BJ (cell line): Measurements from ENCODE around the gene TNKS2. TPM values are rescaled to one million over a fixed set of nuclear protein-coding genes. Genes with fewer than 3 reads are reported as not detected.
"Not testable (repeated sequence)": the region's sequence is repeated elsewhere in the genome, so short reads cannot be mapped to it uniquely, and the experiment has no call there.

Experiments
- CTCF ChIA-PET: fragments of 350-600 bp; formaldehyde crosslinking; extraction: SDS; loops from one replicate; lab custom pipeline; 2021; ENCODE audit warnings: antibody characterized with exemption, inconsistent platforms; lab: Yijun Ruan, JAX
- POLR2A ChIA-PET: fragments of 300-600 bp; sonication (Branson Sonifier 250); formaldehyde crosslinking; extraction: SDS; loops from one replicate; lab custom pipeline; 2021; ENCODE audit warnings: antibody characterized with exemption; lab: Charles Lee
- DNase-seq: peaks from one replicate; pipeline ENCODE4 v3.0.0-alpha.2; 2011; ENCODE audit warnings: low read depth
- H3K27me3 ChIP-seq: 2 replicates; pipeline ENCODE4 v1.6.0; 2011; ENCODE audit warnings: low read length; ENCODE audit not compliant: control insufficient read depth, insufficient read depth
- H3K36me3 ChIP-seq: 2 replicates; pipeline ENCODE4 v1.5.1; 2011; ENCODE audit warnings: low read length; ENCODE audit not compliant: control insufficient read depth, insufficient read depth
- H3K4me3 ChIP-seq: 2 replicates; pipeline ENCODE4 v1.5.1; 2011; ENCODE audit warnings: low read depth, mild to moderate bottlenecking, control low read depth, low read length
- polyA plus RNA-seq: library from polyadenylated mRNA; depleted of rRNA; stranded (reverse); fragments of >200 nt; gene quantifications from 2 replicates; pipeline ENCODE4 v1.2.3, GENCODE V29; 2011
- TF ChIP-seq, protein P1 (sequence below): IDR thresholded peaks from 2 replicates; pipeline ENCODE4 v1.5.1; 2011; ENCODE audit warnings: low read depth, mild to moderate bottlenecking, control low read depth, inconsistent platforms, low read length, moderate library complexity; ENCODE audit not compliant: insufficient read depth

TNKS2 gene
- polyA plus RNA-seq, 1 experiment, result 16.6 TPM

DNA sequence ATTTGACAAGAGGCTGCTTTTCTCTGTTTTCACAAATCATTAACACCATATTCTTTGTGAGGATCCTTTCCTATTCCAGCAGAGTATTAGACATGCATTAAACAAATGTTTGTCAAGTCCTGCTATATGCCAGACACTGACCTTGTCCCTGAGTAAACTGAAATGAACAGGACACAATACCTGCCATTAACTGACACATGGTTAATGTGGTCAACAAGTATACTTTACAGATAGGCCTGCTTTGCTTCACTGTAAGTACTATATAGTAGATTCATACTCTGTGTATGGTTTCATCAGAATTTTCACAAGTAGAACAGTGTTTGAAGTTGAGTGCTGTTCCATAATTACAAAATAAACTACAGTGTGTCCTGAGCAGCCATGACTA lies 5.9 kb downstream of the TNKS2 start:
- H3K36me3 ChIP-seq, result no peaks in the 10 kb centered on the region
- CTCF ChIA-PET, result no interaction called here
- POLR2A ChIA-PET, result no interaction called here
- H3K27me3 ChIP-seq, result no peaks in the 10 kb centered on the region
- no peak overlapping the region for H3K4me3 ChIP-seq
- DNase-seq, result no peak
- TF ChIP-seq, protein P1, sequence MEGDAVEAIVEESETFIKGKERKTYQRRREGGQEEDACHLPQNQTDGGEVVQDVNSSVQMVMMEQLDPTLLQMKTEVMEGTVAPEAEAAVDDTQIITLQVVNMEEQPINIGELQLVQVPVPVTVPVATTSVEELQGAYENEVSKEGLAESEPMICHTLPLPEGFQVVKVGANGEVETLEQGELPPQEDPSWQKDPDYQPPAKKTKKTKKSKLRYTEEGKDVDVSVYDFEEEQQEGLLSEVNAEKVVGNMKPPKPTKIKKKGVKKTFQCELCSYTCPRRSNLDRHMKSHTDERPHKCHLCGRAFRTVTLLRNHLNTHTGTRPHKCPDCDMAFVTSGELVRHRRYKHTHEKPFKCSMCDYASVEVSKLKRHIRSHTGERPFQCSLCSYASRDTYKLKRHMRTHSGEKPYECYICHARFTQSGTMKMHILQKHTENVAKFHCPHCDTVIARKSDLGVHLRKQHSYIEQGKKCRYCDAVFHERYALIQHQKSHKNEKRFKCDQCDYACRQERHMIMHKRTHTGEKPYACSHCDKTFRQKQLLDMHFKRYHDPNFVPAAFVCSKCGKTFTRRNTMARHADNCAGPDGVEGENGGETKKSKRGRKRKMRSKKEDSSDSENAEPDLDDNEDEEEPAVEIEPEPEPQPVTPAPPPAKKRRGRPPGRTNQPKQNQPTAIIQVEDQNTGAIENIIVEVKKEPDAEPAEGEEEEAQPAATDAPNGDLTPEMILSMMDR, result no peak

DNA sequence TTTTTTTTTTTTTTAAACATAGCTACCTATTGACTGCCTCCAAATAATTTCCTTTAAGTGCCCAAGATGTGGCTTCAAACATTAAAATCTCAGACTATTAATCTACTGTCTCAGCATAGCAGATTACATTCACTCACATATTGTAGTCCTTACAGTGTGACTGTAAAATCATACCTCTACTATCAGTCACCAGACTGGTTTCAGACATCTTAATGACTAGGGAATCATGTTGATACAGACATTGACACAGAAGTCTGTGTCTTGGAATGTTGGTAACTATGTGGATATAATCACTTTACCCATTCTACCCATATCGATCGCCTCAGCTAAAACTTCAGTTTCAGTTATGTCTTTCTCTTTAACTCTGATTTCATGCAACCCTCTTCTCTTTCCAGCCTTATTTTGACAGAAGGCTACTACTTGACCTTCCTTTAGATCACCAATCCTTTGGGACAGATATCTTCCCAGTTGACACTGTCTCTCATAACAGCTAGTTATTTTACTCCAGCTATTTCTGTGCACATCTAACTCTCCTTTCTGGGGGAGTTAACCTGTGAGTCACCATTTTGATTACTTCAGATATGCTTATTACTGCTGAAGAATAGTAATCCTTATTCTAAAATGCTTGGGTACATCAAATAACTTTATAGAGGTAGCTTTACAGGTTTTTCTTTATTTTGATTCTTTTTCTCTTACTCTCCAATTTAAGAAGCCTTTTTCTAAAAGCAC lies 7.0 kb downstream of the TNKS2 start:
- DNase-seq, result no peak
- TF ChIP-seq, protein P1, result no peak
- ChIA-PET CTCF (no interaction called here), POLR2A (interaction anchor here (0.6 kb wide), 1 partner anchor 172 kb away, joined by 4 read pairs; the partner anchor contains the start of gene PPP1R3C)
- no peaks in the 10 kb centered on the region for H3K36me3 ChIP-seq
- H3K27me3 ChIP-seq, result no peaks in the 10 kb centered on the region
- H3K4me3 ChIP-seq, result no peak overlapping the region

DNA sequence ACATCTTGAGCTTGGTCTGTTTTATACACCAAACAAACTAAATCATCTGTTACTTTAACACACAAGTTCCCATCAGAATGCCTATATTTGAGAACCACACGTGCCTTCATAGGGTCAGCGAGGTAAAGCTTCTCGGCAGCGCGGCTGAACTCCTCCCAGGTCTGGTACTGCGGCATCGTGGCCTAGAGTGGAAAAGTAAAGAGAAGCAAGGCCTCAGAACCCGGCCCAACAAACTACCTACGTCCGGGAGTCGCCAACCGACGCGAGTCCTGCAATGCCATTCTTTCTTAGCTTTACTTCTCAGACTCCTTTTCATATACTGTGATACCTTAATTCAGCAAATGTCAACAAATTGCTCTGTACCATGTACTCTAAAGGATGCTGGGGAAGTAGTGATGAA lies 9.0 kb downstream of the TNKS2 start:
- H3K27me3 ChIP-seq, DNase-seq, CTCF ChIA-PET, H3K4me3 ChIP-seq, POLR2A ChIA-PET, H3K36me3 ChIP-seq: not testable (repeated sequence)

DNA sequence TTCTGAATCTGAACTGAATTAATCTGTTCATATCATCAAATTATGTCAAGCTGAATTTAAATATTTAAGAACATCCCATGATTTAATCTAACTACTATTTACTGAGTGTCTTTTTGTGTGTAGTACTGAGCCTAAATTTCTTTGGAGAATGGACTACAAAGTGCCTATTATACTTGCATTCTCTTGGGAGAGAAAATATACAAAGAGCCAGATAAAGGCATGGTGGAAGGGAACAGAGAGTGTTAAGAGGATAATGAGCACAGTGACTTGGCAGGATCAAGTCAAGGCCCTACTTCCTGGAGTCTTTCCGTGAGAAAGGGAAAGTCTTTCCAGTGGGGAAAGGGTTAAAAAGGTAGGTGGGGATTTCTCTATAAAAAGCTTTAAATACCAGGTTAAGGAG lies 15.0 kb downstream of the TNKS2 start:
- ChIA-PET POLR2A (no interaction called here), CTCF (no interaction called here)
- H3K36me3 ChIP-seq, result peaks cover 5% of the 10 kb centered on the region
- H3K4me3 ChIP-seq, result no peak overlapping the region
- no peak for DNase-seq
- no peaks in the 10 kb centered on the region for H3K27me3 ChIP-seq
- TF ChIP-seq, protein P1, result no peak

DNA sequence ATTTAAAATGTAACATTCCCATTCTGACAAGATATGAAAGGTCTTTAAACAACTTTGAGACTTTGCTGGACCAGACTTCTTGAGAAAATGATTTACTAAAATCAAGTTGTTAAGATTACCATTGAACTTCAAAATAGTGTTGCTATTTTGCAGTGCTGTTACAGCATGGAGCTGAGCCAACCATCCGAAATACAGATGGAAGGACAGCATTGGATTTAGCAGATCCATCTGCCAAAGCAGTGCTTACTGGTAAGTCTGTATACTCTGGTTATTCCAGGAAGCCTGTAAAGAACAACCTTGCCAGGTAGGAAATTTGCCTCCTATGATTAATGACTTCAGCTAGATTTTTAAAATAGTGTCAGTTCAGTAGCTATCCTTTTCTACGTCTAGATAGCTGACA lies 18.8 kb downstream of the TNKS2 start:
- no peak overlapping the region for H3K4me3 ChIP-seq
- TF ChIP-seq, protein P1, result no peak
- H3K36me3 ChIP-seq, result peaks cover 11% of the 10 kb centered on the region
- no peak for DNase-seq
- no peaks in the 10 kb centered on the region for H3K27me3 ChIP-seq
- ChIA-PET POLR2A (no interaction called here), CTCF (no interaction called here)

DNA sequence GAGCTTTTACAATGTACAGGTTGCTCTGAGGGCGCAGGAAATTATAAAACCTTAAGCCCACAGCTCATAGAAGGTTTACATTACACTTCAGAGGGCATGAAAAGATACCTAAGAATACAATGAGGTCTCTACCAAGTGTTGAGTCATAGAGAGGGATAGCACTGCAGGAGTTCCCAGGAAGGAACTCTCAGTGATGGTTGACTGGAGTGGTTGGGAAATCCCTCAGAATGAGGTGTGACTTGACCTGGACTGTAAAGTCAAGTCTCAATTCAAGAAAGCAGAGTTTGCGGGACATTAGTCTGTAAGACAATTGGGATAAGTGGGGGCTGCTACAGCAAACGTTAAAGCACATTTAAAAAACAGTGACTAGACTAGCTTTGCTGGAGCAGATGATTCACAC lies 21.9 kb downstream of the TNKS2 start:
- TF ChIP-seq, protein P1, result no peak
- POLR2A ChIA-PET, result no interaction called here
- Histone ChIP-seq H3K4me3 (no peak overlapping the region), H3K27me3 (no peaks in the 10 kb centered on the region), H3K36me3 (peaks cover 11% of the 10 kb centered on the region)
- no peak for DNase-seq
- CTCF ChIA-PET, result no interaction called here
